HEK293T (cell line): Measurements from ENCODE around the gene ZNF610.
"Not testable (repeated sequence)": the region's sequence is repeated elsewhere in the genome, so short reads cannot be mapped to it uniquely, and the experiment has no call there.

Experiments used
- CTCF ChIA-PET: fragments of 350-600 bp; formaldehyde crosslinking; extraction: SDS; loops from one replicate; lab custom pipeline; 2021; ENCODE audit warnings: antibody characterized with exemption, inconsistent platforms; lab: Yijun Ruan, JAX
- POLR2A ChIA-PET: fragments of 350-600 bp; formaldehyde crosslinking; extraction: SDS; loops from one replicate; lab custom pipeline; 2020; ENCODE audit warnings: antibody characterized with exemption, inconsistent platforms; lab: Yijun Ruan, JAX
- DNase-seq: peaks from one replicate; pipeline ENCODE4 v3.0.0; 2012; ENCODE audit warnings: mixed read lengths; ENCODE audit errors: extremely low spot score
- ARNT ChIP-seq: fragments of 450-650 bp; IDR thresholded peaks from 2 replicates; pipeline ENCODE4 v1.6.1; 2017; ENCODE audit warnings: mild to moderate bottlenecking
- BHLHE40 ChIP-seq: fragments of 450-650 bp; IDR thresholded peaks from 2 replicates; pipeline ENCODE4 v1.6.1; 2016; ENCODE audit warnings: mild to moderate bottlenecking, moderate library complexity, borderline replicate concordance
- CTBP1 ChIP-seq: fragments of 450-650 bp; IDR thresholded peaks from 2 replicates; pipeline ENCODE4 v1.6.1; 2016; ENCODE audit warnings: borderline replicate concordance
- ELF4 ChIP-seq: fragments of 450-650 bp; IDR thresholded peaks from 2 replicates; pipeline ENCODE4 v1.6.1; 2017; ENCODE audit warnings: antibody characterized with exemption
- FOXA1 ChIP-seq: fragments of 450-650 bp; IDR thresholded peaks from 2 replicates; pipeline ENCODE4 v1.6.1; 2016; ENCODE audit warnings: mild to moderate bottlenecking
- FOXK2 ChIP-seq: fragments of 450-650 bp; IDR thresholded peaks from 2 replicates; pipeline ENCODE4 v1.6.1; 2016; ENCODE audit warnings: mild to moderate bottlenecking
- FOXM1 ChIP-seq: fragments of 450-650 bp; IDR thresholded peaks from 2 replicates; pipeline ENCODE4 v1.6.1; 2017; ENCODE audit warnings: mild to moderate bottlenecking, borderline replicate concordance
- HDGF ChIP-seq: fragments of 450-650 bp; IDR thresholded peaks from 2 replicates; pipeline ENCODE4 v1.6.1; 2017; ENCODE audit warnings: antibody characterized with exemption, borderline replicate concordance
- L3MBTL2 ChIP-seq: fragments of 450-650 bp; conservative IDR thresholded peaks from 2 replicates; pipeline ENCODE4 v1.6.1; 2016; ENCODE audit warnings: mild to moderate bottlenecking
- LEF1 ChIP-seq: fragments of 450-650 bp; IDR thresholded peaks from 2 replicates; pipeline ENCODE4 v1.6.1; 2017; ENCODE audit warnings: mild to moderate bottlenecking, borderline replicate concordance
- NFRKB ChIP-seq: fragments of 450-650 bp; IDR thresholded peaks from 2 replicates; pipeline ENCODE4 v1.6.1; 2016; ENCODE audit warnings: mild to moderate bottlenecking, moderate library complexity
- PKNOX1 ChIP-seq: fragments of 450-650 bp; IDR thresholded peaks from 2 replicates; pipeline ENCODE4 v1.6.1; 2016
- SP1 ChIP-seq: fragments of 450-650 bp; IDR thresholded peaks from 2 replicates; pipeline ENCODE4 v1.6.1; 2017
- SUZ12 ChIP-seq: fragments of 450-650 bp; IDR thresholded peaks from 2 replicates; pipeline ENCODE4 v1.6.1; 2016; ENCODE audit warnings: mild to moderate bottlenecking
- TARDBP ChIP-seq: fragments of 450-650 bp; IDR thresholded peaks from 2 replicates; pipeline ENCODE4 v1.6.1; 2016
- ZNF384 ChIP-seq: fragments of 450-650 bp; IDR thresholded peaks from 2 replicates; pipeline ENCODE4 v1.6.1; 2016

The ZNF610 gene

DNA sequence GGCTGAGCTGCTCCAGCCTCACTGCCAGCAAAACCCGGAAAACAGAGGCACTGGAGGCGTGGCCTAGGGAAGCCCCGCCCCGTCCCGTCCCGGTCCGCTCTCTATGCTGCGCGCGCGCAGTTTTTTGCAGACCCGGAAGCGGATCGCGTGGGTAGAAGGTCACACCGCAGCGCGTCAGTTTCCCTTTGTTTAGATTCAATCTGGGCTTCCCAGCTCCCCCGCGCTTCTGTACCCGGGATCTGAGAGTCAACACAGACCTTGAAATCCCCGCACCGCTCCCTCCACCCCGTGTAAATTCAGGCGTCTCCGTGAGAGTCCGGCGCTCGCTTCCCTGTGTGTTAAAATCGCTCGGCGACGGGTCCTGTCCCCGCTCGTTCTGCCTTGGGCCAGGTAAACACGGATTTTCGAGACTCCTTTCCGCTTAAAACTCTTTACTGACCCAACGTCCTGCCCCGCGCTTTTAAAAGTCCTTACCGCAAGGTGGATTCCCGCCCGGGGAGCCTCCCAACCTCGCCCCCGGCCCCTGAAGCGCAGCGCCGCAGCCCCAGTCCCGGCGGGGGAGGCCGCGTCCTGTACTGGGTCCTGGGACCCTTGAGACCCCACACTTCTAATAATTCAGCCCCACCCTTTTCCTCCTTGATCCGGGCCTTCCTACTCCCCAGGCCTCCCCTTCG, at the start of gene ZNF610:
Gene ZNF610 (plus strand): TSS at position 127 of the 674 bp plus-strand sequence. CDS start 12,930 bp downstream, outside the sequence.
- no peak for DNase-seq
- POLR2A ChIA-PET, result no interaction called here
- CTCF ChIA-PET, result no interaction called here
- TF ChIP-seq SUZ12 (no peak), ZNF384 (no peak), LEF1 (no peak), FOXK2 (no peak), TARDBP (no peak), PKNOX1 (no peak), ELF4 (no peak), FOXA1 (no peak), HDGF (no peak), NFRKB (no peak), ARNT (no peak), CTBP1 (no peak), SP1 (no peak), FOXM1 (no peak), L3MBTL2 (no peak), BHLHE40 (no peak)

DNA sequence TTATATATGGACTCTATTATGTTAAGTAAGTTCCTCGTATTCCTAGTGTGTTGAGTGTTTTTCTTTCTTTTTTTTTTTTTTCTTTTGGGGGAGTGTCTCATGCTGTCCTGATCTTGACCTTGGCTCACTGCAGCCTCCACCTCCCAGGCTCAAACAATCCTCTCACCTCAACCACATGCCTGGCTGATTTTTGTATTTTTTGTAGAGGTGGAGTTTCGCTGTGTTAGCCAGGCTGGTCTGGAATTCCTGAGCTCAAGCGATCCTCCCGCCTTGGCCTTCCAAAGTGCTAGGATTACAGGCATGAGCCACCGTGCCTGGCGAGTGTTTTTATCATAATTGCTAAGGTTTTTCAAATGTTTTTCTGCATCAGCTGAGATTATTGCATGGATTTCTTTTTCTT, 49.8 kb upstream of the ZNF610 start:
- ChIA-PET CTCF (no interaction called here), POLR2A (no interaction called here)
- TF ChIP-seq TARDBP (no peak), ZNF384 (no peak), L3MBTL2 (no peak), ARNT (no peak), PKNOX1 (no peak), NFRKB (no peak), BHLHE40 (no peak)
- DNase-seq, result no peak

GRCh38 chr19:52291781-52292180, 44.3 kb upstream of the ZNF610 start:
- ChIA-PET POLR2A (no interaction called here), CTCF (no interaction called here)
- DNase-seq, result no peak
- no peak for TF ChIP-seq ZNF384
- TF ChIP-seq SP1, result no peak
- TF ChIP-seq SUZ12, result no peak
- no peak for TF ChIP-seq ARNT
- no peak for TF ChIP-seq HDGF
- TF ChIP-seq ELF4, result no peak
- no peak for TF ChIP-seq L3MBTL2
- no peak for TF ChIP-seq CTBP1
- no peak for TF ChIP-seq BHLHE40
- no peak for TF ChIP-seq FOXM1
- TF ChIP-seq LEF1, result no peak
- no peak for TF ChIP-seq NFRKB
- TF ChIP-seq FOXA1, result no peak
- no peak for TF ChIP-seq TARDBP
- no peak for TF ChIP-seq PKNOX1
- TF ChIP-seq FOXK2, result no peak

DNA sequence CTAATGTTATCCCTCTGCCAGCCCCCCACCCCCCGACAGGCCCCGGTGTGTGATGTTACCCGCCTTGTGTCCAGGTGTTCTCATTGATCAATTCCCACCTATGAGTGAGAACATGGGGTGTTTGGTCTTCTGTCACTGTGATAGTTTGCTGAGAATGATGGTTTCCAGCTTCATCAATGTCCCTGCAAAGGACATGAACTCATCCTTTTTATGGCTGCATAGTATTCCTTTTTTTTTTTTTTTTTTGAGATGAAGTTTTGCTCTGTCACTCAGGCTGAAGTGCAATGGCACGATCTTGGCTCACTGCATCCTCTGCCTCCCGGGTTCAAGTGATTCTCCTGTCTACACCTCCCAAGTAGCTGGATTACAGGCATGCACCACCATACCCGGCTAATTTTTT, 43.1 kb upstream of the ZNF610 start:
- DNase-seq, CTCF ChIA-PET, POLR2A ChIA-PET: not testable (repeated sequence)

- TF ChIP-seq LEF1 (no peak), FOXA1 (no peak), FOXM1 (no peak), HDGF (no peak), BHLHE40 (no peak), TARDBP (no peak), NFRKB (no peak), ZNF384 (no peak), PKNOX1 (no peak), ELF4 (no peak), FOXK2 (no peak), SP1 (no peak), CTBP1 (no peak), L3MBTL2 (no peak)
- peak; percentile 9 for DNase-seq
- ChIA-PET CTCF (no interaction called here), POLR2A (no interaction called here)
Measured at GRCh38 chr19:52296400-52296772, 39.7 kb upstream of the ZNF610 start.
